ENCODE results near the gene DMRT3. TPM values are rescaled to one million over a fixed set of nuclear protein-coding genes. Genes with fewer than 3 reads are reported as not detected.

The DMRT3 gene
- total and polyA plus RNA-seq, 4 donors = not detected

DNA sequence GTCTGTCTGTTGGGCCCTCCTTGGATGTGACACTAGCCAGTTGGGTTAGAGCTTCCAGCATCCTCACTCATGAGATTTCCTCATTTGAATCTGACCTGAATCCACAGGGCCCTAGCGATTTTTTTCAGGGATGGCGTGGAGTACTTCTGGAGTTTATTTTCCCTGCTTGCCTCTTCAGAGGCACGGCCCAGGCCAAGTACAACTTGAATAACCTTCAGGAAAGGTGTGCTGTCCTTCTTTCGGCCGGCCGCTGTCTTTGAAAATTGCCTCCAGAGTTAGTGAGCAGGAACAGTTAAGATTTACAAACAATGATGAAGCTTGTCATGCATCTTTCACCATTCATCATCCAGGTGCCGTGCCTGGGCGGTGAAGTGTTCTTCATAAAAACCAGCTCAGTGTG is 49.5 kb upstream of the DMRT3 start:
- no peak overlapping the region for H3K9ac ChIP-seq (ENCODE audit: low read depth in 1 of 2, low read length in 2 of 2)
- H3K4me3 ChIP-seq (ENCODE audit: low read depth in 1 of 3, low read length in 3 of 3) = no peak overlapping the region
- TF ChIP-seq, protein P1, sequence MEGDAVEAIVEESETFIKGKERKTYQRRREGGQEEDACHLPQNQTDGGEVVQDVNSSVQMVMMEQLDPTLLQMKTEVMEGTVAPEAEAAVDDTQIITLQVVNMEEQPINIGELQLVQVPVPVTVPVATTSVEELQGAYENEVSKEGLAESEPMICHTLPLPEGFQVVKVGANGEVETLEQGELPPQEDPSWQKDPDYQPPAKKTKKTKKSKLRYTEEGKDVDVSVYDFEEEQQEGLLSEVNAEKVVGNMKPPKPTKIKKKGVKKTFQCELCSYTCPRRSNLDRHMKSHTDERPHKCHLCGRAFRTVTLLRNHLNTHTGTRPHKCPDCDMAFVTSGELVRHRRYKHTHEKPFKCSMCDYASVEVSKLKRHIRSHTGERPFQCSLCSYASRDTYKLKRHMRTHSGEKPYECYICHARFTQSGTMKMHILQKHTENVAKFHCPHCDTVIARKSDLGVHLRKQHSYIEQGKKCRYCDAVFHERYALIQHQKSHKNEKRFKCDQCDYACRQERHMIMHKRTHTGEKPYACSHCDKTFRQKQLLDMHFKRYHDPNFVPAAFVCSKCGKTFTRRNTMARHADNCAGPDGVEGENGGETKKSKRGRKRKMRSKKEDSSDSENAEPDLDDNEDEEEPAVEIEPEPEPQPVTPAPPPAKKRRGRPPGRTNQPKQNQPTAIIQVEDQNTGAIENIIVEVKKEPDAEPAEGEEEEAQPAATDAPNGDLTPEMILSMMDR (IDR thresholded peaks at IDR 0.05; ENCODE audit: low read depth, low read length, missing input control) = no peak
- TF ChIP-seq, protein P2, sequence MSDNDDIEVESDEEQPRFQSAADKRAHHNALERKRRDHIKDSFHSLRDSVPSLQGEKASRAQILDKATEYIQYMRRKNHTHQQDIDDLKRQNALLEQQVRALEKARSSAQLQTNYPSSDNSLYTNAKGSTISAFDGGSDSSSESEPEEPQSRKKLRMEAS (IDR thresholded peaks at IDR 0.05) = no peak
- no peak for TF ChIP-seq SP1 (IDR thresholded peaks at IDR 0.05)
- no peak for TF ChIP-seq EGR1 (IDR thresholded peaks at IDR 0.05; ENCODE audit: low read depth in 2 of 2)
- TF ChIP-seq FOXA1 (IDR thresholded peaks at IDR 0.05) = no peak
- TF ChIP-seq NR2F2 (IDR thresholded peaks at IDR 0.05) = no peak
- TF ChIP-seq, protein P3, sequence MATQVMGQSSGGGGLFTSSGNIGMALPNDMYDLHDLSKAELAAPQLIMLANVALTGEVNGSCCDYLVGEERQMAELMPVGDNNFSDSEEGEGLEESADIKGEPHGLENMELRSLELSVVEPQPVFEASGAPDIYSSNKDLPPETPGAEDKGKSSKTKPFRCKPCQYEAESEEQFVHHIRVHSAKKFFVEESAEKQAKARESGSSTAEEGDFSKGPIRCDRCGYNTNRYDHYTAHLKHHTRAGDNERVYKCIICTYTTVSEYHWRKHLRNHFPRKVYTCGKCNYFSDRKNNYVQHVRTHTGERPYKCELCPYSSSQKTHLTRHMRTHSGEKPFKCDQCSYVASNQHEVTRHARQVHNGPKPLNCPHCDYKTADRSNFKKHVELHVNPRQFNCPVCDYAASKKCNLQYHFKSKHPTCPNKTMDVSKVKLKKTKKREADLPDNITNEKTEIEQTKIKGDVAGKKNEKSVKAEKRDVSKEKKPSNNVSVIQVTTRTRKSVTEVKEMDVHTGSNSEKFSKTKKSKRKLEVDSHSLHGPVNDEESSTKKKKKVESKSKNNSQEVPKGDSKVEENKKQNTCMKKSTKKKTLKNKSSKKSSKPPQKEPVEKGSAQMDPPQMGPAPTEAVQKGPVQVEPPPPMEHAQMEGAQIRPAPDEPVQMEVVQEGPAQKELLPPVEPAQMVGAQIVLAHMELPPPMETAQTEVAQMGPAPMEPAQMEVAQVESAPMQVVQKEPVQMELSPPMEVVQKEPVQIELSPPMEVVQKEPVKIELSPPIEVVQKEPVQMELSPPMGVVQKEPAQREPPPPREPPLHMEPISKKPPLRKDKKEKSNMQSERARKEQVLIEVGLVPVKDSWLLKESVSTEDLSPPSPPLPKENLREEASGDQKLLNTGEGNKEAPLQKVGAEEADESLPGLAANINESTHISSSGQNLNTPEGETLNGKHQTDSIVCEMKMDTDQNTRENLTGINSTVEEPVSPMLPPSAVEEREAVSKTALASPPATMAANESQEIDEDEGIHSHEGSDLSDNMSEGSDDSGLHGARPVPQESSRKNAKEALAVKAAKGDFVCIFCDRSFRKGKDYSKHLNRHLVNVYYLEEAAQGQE (IDR thresholded peaks at IDR 0.05) = no peak
- no peak for TF ChIP-seq HNF4G (IDR thresholded peaks at IDR 0.05)
- TF ChIP-seq GABPA (IDR thresholded peaks at IDR 0.05 in 1 of 2, conservative IDR thresholded peaks at IDR 0.05 in 1 of 2) = no peak
- no peak for TF ChIP-seq RAD21 (IDR thresholded peaks at IDR 0.05)
- no peak for TF ChIP-seq TAF1 (conservative IDR thresholded peaks at IDR 0.05)
- no peak for TF ChIP-seq RXRA (IDR thresholded peaks at IDR 0.05)
- TF ChIP-seq, protein P4, sequence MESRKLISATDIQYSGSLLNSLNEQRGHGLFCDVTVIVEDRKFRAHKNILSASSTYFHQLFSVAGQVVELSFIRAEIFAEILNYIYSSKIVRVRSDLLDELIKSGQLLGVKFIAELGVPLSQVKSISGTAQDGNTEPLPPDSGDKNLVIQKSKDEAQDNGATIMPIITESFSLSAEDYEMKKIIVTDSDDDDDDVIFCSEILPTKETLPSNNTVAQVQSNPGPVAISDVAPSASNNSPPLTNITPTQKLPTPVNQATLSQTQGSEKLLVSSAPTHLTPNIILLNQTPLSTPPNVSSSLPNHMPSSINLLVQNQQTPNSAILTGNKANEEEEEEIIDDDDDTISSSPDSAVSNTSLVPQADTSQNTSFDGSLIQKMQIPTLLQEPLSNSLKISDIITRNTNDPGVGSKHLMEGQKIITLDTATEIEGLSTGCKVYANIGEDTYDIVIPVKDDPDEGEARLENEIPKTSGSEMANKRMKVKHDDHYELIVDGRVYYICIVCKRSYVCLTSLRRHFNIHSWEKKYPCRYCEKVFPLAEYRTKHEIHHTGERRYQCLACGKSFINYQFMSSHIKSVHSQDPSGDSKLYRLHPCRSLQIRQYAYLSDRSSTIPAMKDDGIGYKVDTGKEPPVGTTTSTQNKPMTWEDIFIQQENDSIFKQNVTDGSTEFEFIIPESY (IDR thresholded peaks at IDR 0.05) = no peak
- TF ChIP-seq HNF4A (conservative IDR thresholded peaks at IDR 0.05) = no peak
- no peak for TF ChIP-seq FOXA2 (IDR thresholded peaks at IDR 0.05)
- no peak for TF ChIP-seq YY1 (IDR thresholded peaks at IDR 0.05)
- TF ChIP-seq JUND (IDR thresholded peaks at IDR 0.05) = no peak
- TF ChIP-seq, protein P5, sequence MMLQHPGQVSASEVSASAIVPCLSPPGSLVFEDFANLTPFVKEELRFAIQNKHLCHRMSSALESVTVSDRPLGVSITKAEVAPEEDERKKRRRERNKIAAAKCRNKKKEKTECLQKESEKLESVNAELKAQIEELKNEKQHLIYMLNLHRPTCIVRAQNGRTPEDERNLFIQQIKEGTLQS (IDR thresholded peaks at IDR 0.05) = no peak
- peaks cover 0 to 3% (median 0%) of the 10 kb centered on the region in 4 donors for H3K27me3 ChIP-seq (ENCODE audit: control insufficient read depth in 4 of 4, insufficient read depth in 4 of 4, low read length in 3 of 4)
- H3K27ac ChIP-seq (ENCODE audit: low read depth in 1 of 2, low read length in 2 of 2) = no peak overlapping the region
- 89% methylated on average over 8 of the region's 8 CpGs for WGBS
- H3K9me3 ChIP-seq (ENCODE audit: control insufficient read depth in 4 of 4, low read length in 3 of 4) = no peaks in the 10 kb centered on the region
- DNase-seq (ENCODE audit: low spot score) = no peak
- no peaks in the 10 kb centered on the region for H3K36me3 ChIP-seq (ENCODE audit: control insufficient read depth in 4 of 4, insufficient read depth in 3 of 4, low read depth in 1 of 4, low read length in 3 of 4)
- no peaks in the 10 kb centered on the region for H3K4me1 ChIP-seq (ENCODE audit: control insufficient read depth in 4 of 4, insufficient read depth in 4 of 4, low read length in 3 of 4)
